Activated CD4-positive, alpha-beta memory T cell treated with anti-CD3 and anti-CD28 coated beads, Interleukin-2, amount 10 ng/mL, durations not matched to agents 7 days and 5 days (primary cell): Measurements from ENCODE around the gene CACNA1H. TPM values are rescaled to one million over a fixed set of nuclear protein-coding genes. Genes with fewer than 3 reads are reported as not detected.
"Not testable (repeated sequence)": the region's sequence is repeated elsewhere in the genome, so short reads cannot be mapped to it uniquely, and the experiment has no call there.

Source experiments
- CTCF ChIA-PET: fragments of 350-600 bp; sonication (Branson Sonifier 250); formaldehyde crosslinking; loops from one replicate; lab custom pipeline; 2021; ENCODE audit warnings: antibody characterized with exemption, inconsistent platforms; lab: Charles Lee
- POLR2A ChIA-PET: fragments of 350-600 bp; sonication (Branson Sonifier 250); formaldehyde crosslinking; loops from one replicate; lab custom pipeline; 2021; ENCODE audit warnings: antibody characterized with exemption; lab: Charles Lee
- DNase-seq: peaks from one replicate; pipeline ENCODE4 v3.0.0-alpha.2; 2020
- H3K27ac Mint-ChIP-seq: one replicate; pipeline ENCODE4 v1.8.0; 2021; ENCODE audit warnings: mild to moderate bottlenecking, mixed read lengths
- H3K27me3 Mint-ChIP-seq: one replicate; pipeline ENCODE4 v1.8.0; 2021; ENCODE audit warnings: mixed read lengths
- H3K36me3 Mint-ChIP-seq: one replicate; pipeline ENCODE4 v1.8.0; 2021; ENCODE audit warnings: low read depth, mixed read lengths
- H3K4me1 Mint-ChIP-seq: one replicate; pipeline ENCODE4 v1.8.0; 2021; ENCODE audit warnings: mixed read lengths
- H3K4me3 Mint-ChIP-seq: one replicate; pipeline ENCODE4 v1.8.0; 2021; ENCODE audit warnings: mild to moderate bottlenecking, mixed read lengths
- H3K9me3 Mint-ChIP-seq: one replicate; pipeline ENCODE4 v1.8.0; 2021; ENCODE audit warnings: mixed read lengths
- total RNA-seq, 2 experiments: library from RNA; stranded (reverse); gene quantifications; one replicate each; pipeline ENCODE4 v1.2.3, GENCODE V29; 2021

Gene CACNA1H
- total RNA-seq, 2 experiments from 2014 or later = 0.58 to 0.83 TPM

GRCh38 chr16:1194665-1195392, 41.9 kb downstream of the CACNA1H start:
- Mint-ChIP-seq H3K4me1 (no peaks in the 10 kb centered on the region), H3K36me3 (no peaks in the 10 kb centered on the region), H3K9me3 (peaks cover 2% of the 10 kb centered on the region), H3K27me3 (no peaks in the 10 kb centered on the region), H3K4me3 (no peak overlapping the region), H3K27ac (no peak overlapping the region)
- no peak for DNase-seq
- POLR2A ChIA-PET = no interaction called here
- CTCF ChIA-PET = no interaction called here

GRCh38 chr16:1195393-1195666, 42.4 kb downstream of the CACNA1H start:
- Mint-ChIP-seq H3K36me3 (no peaks in the 10 kb centered on the region), H3K27me3 (no peaks in the 10 kb centered on the region), H3K9me3 (peaks cover 5% of the 10 kb centered on the region), H3K4me1 (no peaks in the 10 kb centered on the region), H3K27ac (no peak overlapping the region), H3K4me3 (no peak overlapping the region)
- ChIA-PET CTCF (no interaction called here), POLR2A (no interaction called here)
- DNase-seq = no peak

GRCh38 chr16:1196494-1196893, 43.6 kb downstream of the CACNA1H start:
- POLR2A ChIA-PET = no interaction called here

GRCh38 chr16:1197237-1197866, 44.4 kb downstream of the CACNA1H start:
- ChIA-PET CTCF (no interaction called here), POLR2A (no interaction called here)
- no peak overlapping the region for H3K4me3 Mint-ChIP-seq
- H3K36me3 Mint-ChIP-seq = no peaks in the 10 kb centered on the region
- no peak overlapping the region for H3K27ac Mint-ChIP-seq
- peaks cover 5% of the 10 kb centered on the region for H3K9me3 Mint-ChIP-seq
- DNase-seq = no peak
- no peaks in the 10 kb centered on the region for H3K27me3 Mint-ChIP-seq
- no peaks in the 10 kb centered on the region for H3K4me1 Mint-ChIP-seq

More at GRCh38 chr16:1196494-1196893, 43.6 kb downstream of the CACNA1H start:
- H3K27ac Mint-ChIP-seq = no peak overlapping the region
- no peaks in the 10 kb centered on the region for H3K27me3 Mint-ChIP-seq
- H3K4me1 Mint-ChIP-seq = no peaks in the 10 kb centered on the region
- no peak for DNase-seq
- H3K36me3 Mint-ChIP-seq = no peaks in the 10 kb centered on the region
- CTCF ChIA-PET = interaction anchor here (0.5 kb wide), 1 partner anchor 1278 kb away, joined by 3 read pairs; the partner anchor contains the start of gene TBC1D24
- no peak overlapping the region for H3K4me3 Mint-ChIP-seq
- H3K9me3 Mint-ChIP-seq = peaks cover 5% of the 10 kb centered on the region

GRCh38 chr16:1198194-1198593, 45.3 kb downstream of the CACNA1H start:
- peaks cover 5% of the 10 kb centered on the region for H3K9me3 Mint-ChIP-seq
- no peak overlapping the region for H3K4me3 Mint-ChIP-seq
- ChIA-PET POLR2A (no interaction called here), CTCF (no interaction called here)
- no peaks in the 10 kb centered on the region for H3K36me3 Mint-ChIP-seq
- no peak overlapping the region for H3K27ac Mint-ChIP-seq
- no peak for DNase-seq
- no peaks in the 10 kb centered on the region for H3K27me3 Mint-ChIP-seq
- no peaks in the 10 kb centered on the region for H3K4me1 Mint-ChIP-seq

GRCh38 chr16:1198671-1199346, 45.9 kb downstream of the CACNA1H start:
- H3K9me3 Mint-ChIP-seq, H3K27me3 Mint-ChIP-seq, H3K4me3 Mint-ChIP-seq, DNase-seq, CTCF ChIA-PET, H3K27ac Mint-ChIP-seq, H3K4me1 Mint-ChIP-seq, H3K36me3 Mint-ChIP-seq, POLR2A ChIA-PET: not testable (repeated sequence)

GRCh38 chr16:1199347-1200013, 46.6 kb downstream of the CACNA1H start:
- Mint-ChIP-seq H3K4me3 (no peak overlapping the region), H3K9me3 (peaks cover 5% of the 10 kb centered on the region), H3K36me3 (no peaks in the 10 kb centered on the region), H3K27ac (no peak overlapping the region), H3K4me1 (no peaks in the 10 kb centered on the region), H3K27me3 (no peaks in the 10 kb centered on the region)
- no peak for DNase-seq
- ChIA-PET POLR2A (no interaction called here), CTCF (no interaction called here)

- ChIA-PET POLR2A (no interaction called here), CTCF (no interaction called here)
- Mint-ChIP-seq H3K27ac (no peak overlapping the region), H3K9me3 (peaks cover 5% of the 10 kb centered on the region), H3K4me3 (no peak overlapping the region), H3K27me3 (no peaks in the 10 kb centered on the region), H3K36me3 (no peaks in the 10 kb centered on the region), H3K4me1 (no peaks in the 10 kb centered on the region)
- DNase-seq = no peak
These were observed 47.2 kb downstream of the CACNA1H start for GRCh38 chr16:1200014-1200627.

GRCh38 chr16:1201444-1201843, 48.5 kb downstream of the CACNA1H start:
- Mint-ChIP-seq H3K4me1 (no peaks in the 10 kb centered on the region), H3K4me3 (no peak overlapping the region), H3K27me3 (no peaks in the 10 kb centered on the region), H3K27ac (no peak overlapping the region), H3K36me3 (no peaks in the 10 kb centered on the region), H3K9me3 (peaks cover 5% of the 10 kb centered on the region)
- no peak for DNase-seq
- ChIA-PET POLR2A (no interaction called here), CTCF (no interaction called here)

- H3K36me3 Mint-ChIP-seq = no peaks in the 10 kb centered on the region
- no peaks in the 10 kb centered on the region for H3K4me1 Mint-ChIP-seq
- H3K27me3 Mint-ChIP-seq = no peaks in the 10 kb centered on the region
- CTCF ChIA-PET = no interaction called here
- DNase-seq = no peak
- H3K4me3 Mint-ChIP-seq = no peak overlapping the region
- H3K27ac Mint-ChIP-seq = no peak overlapping the region
- H3K9me3 Mint-ChIP-seq = peaks cover 5% of the 10 kb centered on the region
- POLR2A ChIA-PET = no interaction called here
These were observed 49.4 kb downstream of the CACNA1H start for GRCh38 chr16:1202274-1202673.

GRCh38 chr16:1204933-1205332, 52.0 kb downstream of the CACNA1H start:
- Mint-ChIP-seq H3K4me3 (no peak overlapping the region), H3K4me1 (peaks cover 4% of the 10 kb centered on the region), H3K36me3 (no peaks in the 10 kb centered on the region), H3K27me3 (no peaks in the 10 kb centered on the region), H3K27ac (no peak overlapping the region), H3K9me3 (peaks cover 2% of the 10 kb centered on the region)
- no peak for DNase-seq
- ChIA-PET CTCF (no interaction called here), POLR2A (no interaction called here)

GRCh38 chr16:1206326-1206725, 53.4 kb downstream of the CACNA1H start:
- H3K27ac Mint-ChIP-seq = no peak overlapping the region
- H3K4me3 Mint-ChIP-seq = no peak overlapping the region

GRCh38 chr16:1206786-1207185, 53.9 kb downstream of the CACNA1H start:
- no peak for DNase-seq
- CTCF ChIA-PET = no interaction called here

More at GRCh38 chr16:1206326-1206725, 53.4 kb downstream of the CACNA1H start:
- no peaks in the 10 kb centered on the region for H3K27me3 Mint-ChIP-seq
- no peaks in the 10 kb centered on the region for H3K9me3 Mint-ChIP-seq
- ChIA-PET CTCF (no interaction called here), POLR2A (no interaction called here)
- H3K4me1 Mint-ChIP-seq = peaks cover 4% of the 10 kb centered on the region
- DNase-seq = no peak
- H3K36me3 Mint-ChIP-seq = no peaks in the 10 kb centered on the region

More at GRCh38 chr16:1206786-1207185, 53.9 kb downstream of the CACNA1H start:
- H3K4me1 Mint-ChIP-seq = peaks cover 4% of the 10 kb centered on the region
- no peak overlapping the region for H3K4me3 Mint-ChIP-seq
- H3K9me3 Mint-ChIP-seq = no peaks in the 10 kb centered on the region
- no peaks in the 10 kb centered on the region for H3K36me3 Mint-ChIP-seq
- no peak overlapping the region for H3K27ac Mint-ChIP-seq
- POLR2A ChIA-PET = no interaction called here
- H3K27me3 Mint-ChIP-seq = no peaks in the 10 kb centered on the region
